Measurements from ENCODE around the gene APBA2.

- TF ChIP-seq REST (tag by site-specific recombination; IDR thresholded peaks at IDR 0.05) (no peak), ZNF132 (tag by site-specific recombination; IDR thresholded peaks at IDR 0.05; ENCODE audit: borderline replicate concordance) (no peak), SETDB1 (IDR thresholded peaks at IDR 0.05; ENCODE audit: insufficient read length, low read length) (no peak), ZEB2 (tag by site-specific recombination; IDR thresholded peaks at IDR 0.05) (no peak), ELK4 (IDR thresholded peaks at IDR 0.05; ENCODE audit: borderline replicate concordance, low read depth, low read length) (no peak), ZNF10 (tag by site-specific recombination; IDR thresholded peaks at IDR 0.05) (no peak), ZFP3 (tag by site-specific recombination; IDR thresholded peaks at IDR 0.05; ENCODE audit: low read depth) (no peak), KLF1 (tag by site-specific recombination; IDR thresholded peaks at IDR 0.05) (no peak), ZNF2 (tag by site-specific recombination; IDR thresholded peaks at IDR 0.05) (no peak), TCF7L2 (IDR thresholded peaks at IDR 0.05; ENCODE audit: borderline replicate concordance, low read depth, low read length) (no peak)
- TF ChIP-seq, protein P1, sequence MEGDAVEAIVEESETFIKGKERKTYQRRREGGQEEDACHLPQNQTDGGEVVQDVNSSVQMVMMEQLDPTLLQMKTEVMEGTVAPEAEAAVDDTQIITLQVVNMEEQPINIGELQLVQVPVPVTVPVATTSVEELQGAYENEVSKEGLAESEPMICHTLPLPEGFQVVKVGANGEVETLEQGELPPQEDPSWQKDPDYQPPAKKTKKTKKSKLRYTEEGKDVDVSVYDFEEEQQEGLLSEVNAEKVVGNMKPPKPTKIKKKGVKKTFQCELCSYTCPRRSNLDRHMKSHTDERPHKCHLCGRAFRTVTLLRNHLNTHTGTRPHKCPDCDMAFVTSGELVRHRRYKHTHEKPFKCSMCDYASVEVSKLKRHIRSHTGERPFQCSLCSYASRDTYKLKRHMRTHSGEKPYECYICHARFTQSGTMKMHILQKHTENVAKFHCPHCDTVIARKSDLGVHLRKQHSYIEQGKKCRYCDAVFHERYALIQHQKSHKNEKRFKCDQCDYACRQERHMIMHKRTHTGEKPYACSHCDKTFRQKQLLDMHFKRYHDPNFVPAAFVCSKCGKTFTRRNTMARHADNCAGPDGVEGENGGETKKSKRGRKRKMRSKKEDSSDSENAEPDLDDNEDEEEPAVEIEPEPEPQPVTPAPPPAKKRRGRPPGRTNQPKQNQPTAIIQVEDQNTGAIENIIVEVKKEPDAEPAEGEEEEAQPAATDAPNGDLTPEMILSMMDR (tag by site-specific recombination; IDR thresholded peaks at IDR 0.05): no peak
- TF ChIP-seq, protein P2, sequence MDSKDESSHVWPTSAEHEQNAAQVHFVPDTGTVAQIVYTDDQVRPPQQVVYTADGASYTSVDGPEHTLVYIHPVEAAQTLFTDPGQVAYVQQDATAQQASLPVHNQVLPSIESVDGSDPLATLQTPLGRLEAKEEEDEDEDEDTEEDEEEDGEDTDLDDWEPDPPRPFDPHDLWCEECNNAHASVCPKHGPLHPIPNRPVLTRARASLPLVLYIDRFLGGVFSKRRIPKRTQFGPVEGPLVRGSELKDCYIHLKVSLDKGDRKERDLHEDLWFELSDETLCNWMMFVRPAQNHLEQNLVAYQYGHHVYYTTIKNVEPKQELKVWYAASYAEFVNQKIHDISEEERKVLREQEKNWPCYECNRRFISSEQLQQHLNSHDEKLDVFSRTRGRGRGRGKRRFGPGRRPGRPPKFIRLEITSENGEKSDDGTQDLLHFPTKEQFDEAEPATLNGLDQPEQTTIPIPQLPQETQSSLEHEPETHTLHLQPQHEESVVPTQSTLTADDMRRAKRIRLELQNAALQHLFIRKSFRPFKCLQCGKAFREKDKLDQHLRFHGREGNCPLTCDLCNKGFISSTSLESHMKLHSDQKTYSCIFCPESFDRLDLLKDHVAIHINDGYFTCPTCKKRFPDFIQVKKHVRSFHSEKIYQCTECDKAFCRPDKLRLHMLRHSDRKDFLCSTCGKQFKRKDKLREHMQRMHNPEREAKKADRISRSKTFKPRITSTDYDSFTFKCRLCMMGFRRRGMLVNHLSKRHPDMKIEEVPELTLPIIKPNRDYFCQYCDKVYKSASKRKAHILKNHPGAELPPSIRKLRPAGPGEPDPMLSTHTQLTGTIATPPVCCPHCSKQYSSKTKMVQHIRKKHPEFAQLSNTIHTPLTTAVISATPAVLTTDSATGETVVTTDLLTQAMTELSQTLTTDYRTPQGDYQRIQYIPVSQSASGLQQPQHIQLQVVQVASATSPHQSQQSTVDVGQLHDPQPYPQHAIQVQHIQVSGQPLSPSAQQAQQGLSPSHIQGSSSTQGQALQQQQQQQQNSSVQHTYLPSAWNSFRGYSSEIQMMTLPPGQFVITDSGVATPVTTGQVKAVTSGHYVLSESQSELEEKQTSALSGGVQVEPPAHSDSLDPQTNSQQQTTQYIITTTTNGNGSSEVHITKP (tag by site-specific recombination; IDR thresholded peaks at IDR 0.05): no peak
Observed at GRCh38 chr15:29126208-29126536, 240.4 kb downstream of the APBA2 start.
